GM13977 (cell line): ENCODE results near the gene CPEB4.

Experiments used
- DNase-seq: peaks from one replicate; pipeline ENCODE4 v3.0.0; 2012; ENCODE audit warnings: low spot score
- in situ Hi-C: fragments of 300-500 bp; cut with MboI; formaldehyde crosslinking; loops from one replicate; pipeline ENCODE4 v1.12.0; 2022; ENCODE audit warnings: low sequenced_read_pairs, low pct_unique_long_range_greater_than_20kb, mixed read lengths, inconsistent platforms; ENCODE audit not compliant: unreplicated experiment
- TF ChIP-seq, protein P1 (sequence below): IDR thresholded peaks from 2 replicates; pipeline ENCODE4 v1.5.1; 2012; ENCODE audit warnings: mild to moderate bottlenecking, control low read depth; ENCODE audit not compliant: insufficient read depth; ENCODE audit errors: extremely low read depth, missing control alignments

Gene CPEB4

DNA sequence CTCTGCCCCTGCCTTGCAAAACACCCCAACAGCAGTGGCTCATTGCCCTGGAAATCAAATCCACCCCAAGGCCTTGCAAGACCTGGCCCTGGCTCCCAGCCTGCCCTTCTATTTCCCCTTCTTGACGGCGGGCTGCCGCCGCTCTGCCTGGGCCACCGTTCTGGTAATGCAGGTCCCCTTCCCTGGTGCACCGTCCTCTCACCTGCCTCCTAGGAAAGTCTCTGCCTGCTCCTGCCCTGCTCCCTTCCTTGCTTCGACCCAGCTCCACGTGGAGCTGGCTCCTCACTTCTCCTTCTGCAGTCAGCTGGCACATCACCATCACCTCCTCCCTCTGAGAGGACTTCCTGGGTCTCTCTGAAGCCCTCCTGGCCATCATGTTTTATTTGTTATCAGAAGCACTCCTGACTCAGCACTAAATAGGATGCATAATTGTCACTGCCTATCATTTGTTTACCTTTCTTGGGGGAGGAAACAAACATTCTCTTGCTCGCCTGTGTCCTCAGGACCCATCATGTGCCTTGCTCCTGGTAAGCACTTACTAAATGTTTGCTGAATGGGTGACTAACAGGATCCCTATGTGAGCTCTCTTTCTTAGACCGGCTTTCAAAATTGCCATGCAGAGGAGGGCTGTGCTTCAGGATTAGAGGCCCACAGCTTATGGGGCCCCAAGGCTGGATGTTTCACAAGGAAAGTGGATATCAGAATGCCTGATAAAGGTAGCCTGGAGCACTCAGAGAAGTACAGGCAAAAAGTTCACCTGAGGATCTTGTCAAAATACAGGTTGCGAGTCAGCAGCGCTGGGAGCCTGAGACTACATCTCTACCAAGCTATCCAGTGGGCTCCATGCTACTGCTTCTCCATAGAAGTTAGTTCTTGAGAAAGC is 81.3 kb downstream of the CPEB4 start:
- TF ChIP-seq, protein P1, sequence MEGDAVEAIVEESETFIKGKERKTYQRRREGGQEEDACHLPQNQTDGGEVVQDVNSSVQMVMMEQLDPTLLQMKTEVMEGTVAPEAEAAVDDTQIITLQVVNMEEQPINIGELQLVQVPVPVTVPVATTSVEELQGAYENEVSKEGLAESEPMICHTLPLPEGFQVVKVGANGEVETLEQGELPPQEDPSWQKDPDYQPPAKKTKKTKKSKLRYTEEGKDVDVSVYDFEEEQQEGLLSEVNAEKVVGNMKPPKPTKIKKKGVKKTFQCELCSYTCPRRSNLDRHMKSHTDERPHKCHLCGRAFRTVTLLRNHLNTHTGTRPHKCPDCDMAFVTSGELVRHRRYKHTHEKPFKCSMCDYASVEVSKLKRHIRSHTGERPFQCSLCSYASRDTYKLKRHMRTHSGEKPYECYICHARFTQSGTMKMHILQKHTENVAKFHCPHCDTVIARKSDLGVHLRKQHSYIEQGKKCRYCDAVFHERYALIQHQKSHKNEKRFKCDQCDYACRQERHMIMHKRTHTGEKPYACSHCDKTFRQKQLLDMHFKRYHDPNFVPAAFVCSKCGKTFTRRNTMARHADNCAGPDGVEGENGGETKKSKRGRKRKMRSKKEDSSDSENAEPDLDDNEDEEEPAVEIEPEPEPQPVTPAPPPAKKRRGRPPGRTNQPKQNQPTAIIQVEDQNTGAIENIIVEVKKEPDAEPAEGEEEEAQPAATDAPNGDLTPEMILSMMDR = no peak
- in situ Hi-C loops = loop anchor here (5.0 kb wide), 1 partner anchor 347 kb away; no protein-coding TSS in a partner anchor
- no peak for DNase-seq

GRCh38 chr5:173970878-173971650 is 82.9 kb downstream of the CPEB4 start:
- no peak for DNase-seq
- TF ChIP-seq, protein P1 = peak; percentile 26
- in situ Hi-C loops = loop anchor here (5.0 kb wide), 1 partner anchor 349 kb away; no protein-coding TSS in a partner anchor

- in situ Hi-C loops = loop anchor here (5.0 kb wide), 1 partner anchor 350 kb away; no protein-coding TSS in a partner anchor
- TF ChIP-seq, protein P1 = no peak
- DNase-seq = no peak
These were observed 83.7 kb downstream of the CPEB4 start for GRCh38 chr5:173971681-173972345.

DNA sequence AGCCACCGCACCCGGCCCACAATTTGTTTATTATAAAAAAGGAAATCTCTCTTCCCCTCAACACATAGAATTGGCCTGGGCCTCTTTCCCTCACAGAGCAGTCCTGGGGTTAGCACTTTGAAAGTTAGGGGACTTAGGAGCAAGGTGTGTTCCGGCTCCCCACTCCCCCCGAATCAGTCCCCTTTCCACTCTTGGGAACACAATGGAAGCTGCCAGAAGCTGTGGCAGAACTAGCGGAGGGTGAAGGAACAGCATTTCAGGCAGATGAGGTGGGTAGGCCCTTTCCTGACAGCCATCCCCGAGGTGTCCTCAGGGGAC is 84.4 kb downstream of the CPEB4 start:
- DNase-seq = no peak
- TF ChIP-seq, protein P1 = no peak
- in situ Hi-C loops = loop anchor here (5.0 kb wide), 1 partner anchor 350 kb away; no protein-coding TSS in a partner anchor

GRCh38 chr5:173972925-173973615 is 84.9 kb downstream of the CPEB4 start:
- TF ChIP-seq, protein P1 = peak; percentile 83
- in situ Hi-C loops = loop anchor here (5.0 kb wide), 1 partner anchor 351 kb away; no protein-coding TSS in a partner anchor
- peak; percentile 88 for DNase-seq
